Thoracic aorta (tissue), 2 donors: ENCODE results near the gene DLG5. TPM values are rescaled to one million over a fixed set of nuclear protein-coding genes. Genes with fewer than 3 reads are reported as not detected.

ENCODE experiments used
- ATAC-seq: fragments of 150-250 bp; one replicate; pipeline ENCODE4 v1.8.0; 2017; ENCODE audit warnings: low read depth; ENCODE audit not compliant: insufficient number of reproducible peaks, low FRiP score
- DNase-seq: peaks from one replicate; pipeline ENCODE4 v3.0.0-alpha.2; 2020; ENCODE audit warnings: low spot score
- H3K27ac ChIP-seq, 2 donors: fragments of 200-600 bp; sonication (generic); 1 replicate in 1 of 2; 2 replicates in 1 of 2; pipeline ENCODE4 v1.5.1; 2016; ENCODE audit warnings: mild to moderate bottlenecking in 2 of 2, moderate library complexity in 2 of 2
- H3K27me3 ChIP-seq: fragments of 200-600 bp; sonication (generic); replicated peaks from 2 replicates; pipeline ENCODE4 v1.6.0; 2016; ENCODE audit warnings: mild to moderate bottlenecking; ENCODE audit not compliant: insufficient read depth
- H3K36me3 ChIP-seq: fragments of 200-600 bp; sonication (generic); one replicate; pipeline ENCODE4 v1.5.1; 2016
- H3K4me1 ChIP-seq, 2 donors: fragments of 200-600 bp; sonication (generic); 1 replicate in 1 of 2; 2 replicates in 1 of 2; pipeline versions ENCODE4 v1.5.1 to v1.6.0; 2016; ENCODE audit warnings: low read depth in 2 of 2, mild to moderate bottlenecking in 1 of 2; ENCODE audit not compliant: control insufficient read depth in 1 of 2
- H3K4me3 ChIP-seq: fragments of 200-600 bp; sonication (generic); 2 replicates; pipeline ENCODE4 v1.5.1; 2016; ENCODE audit warnings: mild to moderate bottlenecking
- H3K9me3 ChIP-seq: fragments of 200-600 bp; sonication (generic); 2 replicates; pipeline ENCODE4 v1.5.1; 2016
- total RNA-seq, 2 donors: library from RNA; depleted of rRNA; stranded (reverse); fragments of >200 nt; gene quantifications; one replicate each; pipeline versions ENCODE4 v1.1.0 to v1.2.3, GENCODE V29; 2016
- TF ChIP-seq, protein P1 (sequence below): fragments of 200-600 bp; sonication (generic); IDR thresholded peaks from one replicate; pipeline ENCODE4 v1.5.1; 2019; ENCODE audit warnings: antibody characterized with exemption

DLG5 gene
- total RNA-seq, 2 donors from 2014 or later, result 36.4 to 79.6 TPM

DNA sequence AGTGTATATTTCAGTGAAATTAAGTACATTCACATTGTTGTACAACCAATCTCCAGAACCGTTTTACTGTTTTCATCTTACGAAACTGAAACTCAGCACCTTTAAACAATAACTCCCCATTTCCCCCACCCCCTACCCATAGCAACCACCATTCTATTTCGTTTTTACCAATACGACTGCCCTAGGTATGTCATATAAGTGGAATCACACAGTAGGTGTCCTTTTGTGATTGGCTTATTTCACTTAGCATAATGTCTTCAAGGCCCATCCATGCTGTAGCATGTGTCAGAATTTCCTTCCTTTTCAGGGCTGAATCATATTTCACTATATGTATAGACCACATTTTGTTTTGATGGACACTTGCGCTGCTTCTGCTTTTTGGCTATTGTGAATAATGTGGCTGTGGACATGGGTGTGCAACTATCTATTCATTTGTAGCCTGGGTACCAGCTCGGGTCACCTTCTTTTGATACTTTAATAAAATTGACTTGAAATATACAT, 34.3 kb upstream of the DLG5 start:
- TF ChIP-seq, protein P1, sequence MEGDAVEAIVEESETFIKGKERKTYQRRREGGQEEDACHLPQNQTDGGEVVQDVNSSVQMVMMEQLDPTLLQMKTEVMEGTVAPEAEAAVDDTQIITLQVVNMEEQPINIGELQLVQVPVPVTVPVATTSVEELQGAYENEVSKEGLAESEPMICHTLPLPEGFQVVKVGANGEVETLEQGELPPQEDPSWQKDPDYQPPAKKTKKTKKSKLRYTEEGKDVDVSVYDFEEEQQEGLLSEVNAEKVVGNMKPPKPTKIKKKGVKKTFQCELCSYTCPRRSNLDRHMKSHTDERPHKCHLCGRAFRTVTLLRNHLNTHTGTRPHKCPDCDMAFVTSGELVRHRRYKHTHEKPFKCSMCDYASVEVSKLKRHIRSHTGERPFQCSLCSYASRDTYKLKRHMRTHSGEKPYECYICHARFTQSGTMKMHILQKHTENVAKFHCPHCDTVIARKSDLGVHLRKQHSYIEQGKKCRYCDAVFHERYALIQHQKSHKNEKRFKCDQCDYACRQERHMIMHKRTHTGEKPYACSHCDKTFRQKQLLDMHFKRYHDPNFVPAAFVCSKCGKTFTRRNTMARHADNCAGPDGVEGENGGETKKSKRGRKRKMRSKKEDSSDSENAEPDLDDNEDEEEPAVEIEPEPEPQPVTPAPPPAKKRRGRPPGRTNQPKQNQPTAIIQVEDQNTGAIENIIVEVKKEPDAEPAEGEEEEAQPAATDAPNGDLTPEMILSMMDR, result no peak
- no peaks in the 10 kb centered on the region for H3K9me3 ChIP-seq
- H3K4me3 ChIP-seq, result no peak overlapping the region
- ATAC-seq (no peak), DNase-seq (no peak)
- H3K27me3 ChIP-seq, result no peaks in the 10 kb centered on the region
- no peaks in the 10 kb centered on the region for H3K36me3 ChIP-seq
- no peak overlapping the region for H3K27ac ChIP-seq
- no peaks in the 10 kb centered on the region for H3K4me1 ChIP-seq

DNA sequence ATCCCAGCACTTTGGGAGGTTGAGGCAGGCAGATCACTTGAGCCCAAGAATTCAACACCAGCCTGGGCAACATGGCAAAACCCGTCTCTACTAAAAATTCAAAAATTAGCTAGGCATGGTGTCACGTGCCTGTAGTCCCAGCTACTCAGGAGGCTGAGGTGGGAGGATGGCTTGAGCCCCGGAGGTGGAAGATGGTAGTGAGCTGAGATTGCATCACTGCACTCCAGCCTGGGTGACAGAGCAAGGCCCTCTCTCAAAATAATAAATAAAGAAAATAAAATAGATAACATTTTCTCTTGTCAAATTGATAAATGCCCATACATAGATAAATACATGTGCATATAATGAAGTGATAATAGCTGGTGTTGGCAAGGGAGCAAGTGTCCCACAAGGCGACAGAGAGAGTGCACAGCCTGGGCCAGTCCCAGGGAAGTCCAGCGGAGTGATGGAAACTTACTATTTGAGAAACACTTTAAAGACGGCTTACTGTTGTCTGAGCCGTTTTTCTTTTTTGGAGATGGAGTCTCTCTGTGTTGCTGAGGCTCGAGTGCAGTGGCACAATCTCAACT, 33.4 kb upstream of the DLG5 start:
- Histone ChIP-seq H3K4me1 (no peaks in the 10 kb centered on the region), H3K4me3 (no peak overlapping the region), H3K9me3 (no peaks in the 10 kb centered on the region), H3K36me3 (no peaks in the 10 kb centered on the region), H3K27me3 (no peaks in the 10 kb centered on the region), H3K27ac (no peak overlapping the region)
- DNase-seq (no peak), ATAC-seq (no peak)
- TF ChIP-seq, protein P1, result no peak

DNA sequence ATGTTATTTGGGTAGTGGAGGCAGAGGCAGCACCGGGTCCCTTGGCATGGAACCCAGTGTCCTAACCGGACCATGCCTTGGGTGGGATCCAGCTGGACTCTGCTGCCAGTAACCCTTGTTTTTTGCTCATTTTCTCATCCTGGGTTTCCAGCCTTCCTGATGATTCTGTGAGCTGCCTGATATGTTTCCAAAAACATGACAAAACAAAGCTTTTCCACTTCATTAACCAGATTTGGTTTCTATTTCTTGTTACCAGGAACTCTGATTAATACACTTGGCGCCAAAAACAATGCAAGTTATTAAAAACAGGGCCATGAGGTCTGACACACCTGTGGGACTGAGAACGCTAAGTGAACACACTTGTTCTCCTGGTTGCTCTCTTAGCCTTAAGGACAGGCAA, 32.8 kb upstream of the DLG5 start:
- no peaks in the 10 kb centered on the region for H3K36me3 ChIP-seq
- ATAC-seq, result no peak
- no peak overlapping the region for H3K4me3 ChIP-seq
- TF ChIP-seq, protein P1, result no peak
- H3K4me1 ChIP-seq, result no peaks in the 10 kb centered on the region
- no peaks in the 10 kb centered on the region for H3K27me3 ChIP-seq
- no peaks in the 10 kb centered on the region for H3K9me3 ChIP-seq
- DNase-seq, result no peak
- H3K27ac ChIP-seq, result no peak overlapping the region

DNA sequence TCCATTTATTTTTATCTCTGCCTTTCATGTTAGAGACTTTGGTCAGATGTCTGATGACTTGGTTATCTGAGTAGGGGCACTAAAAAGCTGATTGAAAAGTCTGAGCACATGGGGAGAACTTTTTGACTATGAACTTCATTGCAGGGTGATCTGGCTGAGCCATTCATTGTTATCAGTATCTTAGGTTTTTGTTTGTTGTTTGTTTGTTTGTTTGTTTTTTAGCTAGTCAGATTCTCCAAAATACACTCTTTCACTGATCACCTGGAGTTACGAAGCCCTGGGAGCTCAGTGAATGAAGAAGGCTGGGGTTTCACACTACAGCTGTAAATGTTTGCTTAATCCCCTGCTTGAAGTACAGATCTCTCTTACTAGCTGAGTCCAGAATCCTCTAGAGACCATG, 28.6 kb upstream of the DLG5 start:
- Histone ChIP-seq H3K36me3 (no peaks in the 10 kb centered on the region), H3K9me3 (peaks cover 18% of the 10 kb centered on the region), H3K27me3 (no peaks in the 10 kb centered on the region), H3K27ac (no peak overlapping the region), H3K4me1 (no peaks in the 10 kb centered on the region), H3K4me3 (no peak overlapping the region)
- no peak for DNase-seq
- no peak for ATAC-seq
- TF ChIP-seq, protein P1, result no peak

DNA sequence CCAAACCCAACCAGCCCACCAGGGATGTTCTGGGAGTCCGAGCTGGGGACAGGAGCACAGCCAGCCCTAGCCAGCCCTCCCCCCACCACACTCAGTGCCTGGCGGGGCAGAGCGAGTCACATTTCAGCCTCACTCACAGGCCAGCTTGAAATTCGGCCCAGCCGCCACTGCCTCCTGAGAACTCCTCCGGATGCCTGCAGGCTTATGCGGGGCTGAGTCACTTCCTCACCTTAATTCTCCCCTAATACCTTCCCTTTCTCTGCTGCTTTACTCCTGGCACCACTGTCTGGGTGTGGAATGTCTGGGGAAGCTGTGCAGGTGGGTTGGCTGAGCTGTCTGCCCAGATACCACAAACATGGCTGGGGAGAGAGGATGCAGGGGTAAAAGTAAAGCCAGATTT, 22.6 kb upstream of the DLG5 start:
- H3K4me1 ChIP-seq, result no peaks in the 10 kb centered on the region
- H3K27me3 ChIP-seq, result no peaks in the 10 kb centered on the region
- H3K36me3 ChIP-seq, result no peaks in the 10 kb centered on the region
- H3K4me3 ChIP-seq, result no peak overlapping the region
- peaks cover 18% of the 10 kb centered on the region for H3K9me3 ChIP-seq
- peak overlapping the region in 1 of 2 donors; percentile 45 for H3K27ac ChIP-seq
- TF ChIP-seq, protein P1, result no peak
- ATAC-seq (no peak), DNase-seq (no peak)
